Panc1 (cell line): ENCODE data around the gene GRP. TPM values are rescaled to one million over a fixed set of nuclear protein-coding genes. Genes with fewer than 3 reads are reported as not detected.

Experiments used
- ATAC-seq: fragments of 200-7000 bp; cut with Tn5 transposase; 2 replicates; pipeline ENCODE4 v1.9.1; 2020; ENCODE audit warnings: mild to moderate bottlenecking, moderate library complexity
- BruUV-seq: library from RNA; stranded (reverse); fragments of 400-500 nt; replicated peaks from 2 replicates; lab custom pipeline; 2021; lab: Mats Ljungman, UMichigan
- CTCF ChIA-PET: fragments of 300-600 bp; sonication (Branson Sonifier 250); formaldehyde crosslinking; loops from one replicate; lab custom pipeline; 2022; ENCODE audit warnings: antibody characterized with exemption; lab: Charles Lee
- POLR2A ChIA-PET: fragments of 300-600 bp; sonication (Branson Sonifier 250); formaldehyde crosslinking; loops from one replicate; lab custom pipeline; 2022; ENCODE audit warnings: antibody characterized with exemption; lab: Charles Lee
- DNase-seq: peaks from one replicate; pipeline ENCODE4 v3.0.0-alpha.2; 2010; ENCODE audit warnings: low read depth, low spot score
- H3K27ac ChIP-seq: 2 replicates; pipeline ENCODE4 v1.5.1; 2011; ENCODE audit warnings: mild to moderate bottlenecking, low read length, inconsistent platforms
- H3K27me3 ChIP-seq: fragments of 200-500 bp; sonication (Bioruptor generic); 2 replicates; pipeline ENCODE4 v1.6.0; 2014; ENCODE audit warnings: low read length, inconsistent platforms; ENCODE audit not compliant: control insufficient read depth, insufficient read depth
- H3K36me3 ChIP-seq: fragments of 200-500 bp; sonication (Bioruptor generic); 2 replicates; pipeline ENCODE4 v1.5.1; 2014; ENCODE audit warnings: inconsistent platforms, mild to moderate bottlenecking, low read length, moderate library complexity; ENCODE audit not compliant: control insufficient read depth, insufficient read depth
- H3K4me1 ChIP-seq: 2 replicates; pipeline ENCODE4 v1.5.1; 2011; ENCODE audit warnings: inconsistent platforms, mild to moderate bottlenecking, low read length, moderate library complexity; ENCODE audit not compliant: control insufficient read depth, insufficient read depth
- H3K4me3 ChIP-seq, 2 experiments: 2 replicates each; pipeline ENCODE4 v1.5.1; 2011 to 2012; ENCODE audit warnings: low read depth in 2 of 2, low read length in 2 of 2, mild to moderate bottlenecking in 2 of 2, inconsistent platforms in 1 of 2, moderate library complexity in 1 of 2
- H3K9me3 ChIP-seq: fragments of 200-500 bp; sonication (Bioruptor generic); 2 replicates; pipeline ENCODE4 v1.5.1; 2014; ENCODE audit warnings: low read depth, mild to moderate bottlenecking, inconsistent platforms, low read length, moderate library complexity; ENCODE audit not compliant: control insufficient read depth, insufficient read depth
- POLR2AphosphoS5 ChIP-seq: IDR thresholded peaks from 2 replicates; pipeline ENCODE4 v1.6.1; 2012; ENCODE audit warnings: mild to moderate bottlenecking, low read depth, low read length, moderate library complexity
- REST ChIP-seq, 2 experiments: IDR thresholded peaks; 2 replicates each; pipeline ENCODE4 v1.6.1; 2011 to 2012; ENCODE audit warnings: low read depth in 2 of 2, control low read depth in 1 of 2, low read length in 1 of 2, mild to moderate bottlenecking in 1 of 2, moderate library complexity in 1 of 2; ENCODE audit not compliant: insufficient read depth in 1 of 2
- SIN3A ChIP-seq: IDR thresholded peaks from 2 replicates; pipeline ENCODE4 v1.6.1; 2012; ENCODE audit warnings: low read depth, mild to moderate bottlenecking, low read length, moderate library complexity, borderline replicate concordance; ENCODE audit not compliant: insufficient read depth
- TCF7L2 ChIP-seq: IDR thresholded peaks from 2 replicates; pipeline ENCODE4 v1.6.1; 2011; ENCODE audit warnings: mild to moderate bottlenecking, low read depth, low read length, inconsistent platforms
- in situ Hi-C: cut with HindIII; loops from 2 replicates; pipeline ENCODE4 v1.10.0; 2016; ENCODE audit warnings: low sequenced_read_pairs, low pct_unique_long_range_greater_than_20kb
- intact Hi-C: fragments of 100-400 bp; cut with micrococcal nuclease; formaldehyde crosslinking; loops from one replicate; pipeline ENCODE4 v1.10.0; 2022; ENCODE audit not compliant: unreplicated experiment
- total RNA-seq: library from RNA; stranded (reverse); gene quantifications from one replicate; pipeline ENCODE4 v1.2.1, GENCODE V29; 2021; ENCODE audit not compliant: unreplicated experiment
- TF ChIP-seq, protein P1 (sequence below): fragments of 450-650 bp; IDR thresholded peaks from 2 replicates; pipeline ENCODE4 v1.5.1; 2017; ENCODE audit warnings: mild to moderate bottlenecking

The GRP gene
- total RNA-seq, 1 experiment from 2014 or later, result not detected

GRCh38 chr18:59196161-59196725, 23.7 kb upstream of the GRP start:
- POLR2A ChIA-PET, result no interaction called here
- H3K36me3 ChIP-seq, result no peaks in the 10 kb centered on the region
- CTCF ChIA-PET, result interaction anchor here (0.6 kb wide), 1 partner anchor 71 kb away, joined by 7 read pairs; no protein-coding TSS in a partner anchor
- no peak overlapping the region for H3K4me3 ChIP-seq
- no TSS peak for BruUV-seq
- ATAC-seq (no peak), DNase-seq (no peak)
- no peaks in the 10 kb centered on the region for H3K9me3 ChIP-seq
- TF ChIP-seq SIN3A (no peak), TCF7L2 (no peak), POLR2AphosphoS5 (no peak), REST (IDR thresholded peaks at IDR 0.05; ENCODE audit: insufficient read depth in 1 of 2, low read depth in 2 of 2, low read length in 1 of 2) (no peak)
- TF ChIP-seq, protein P1, sequence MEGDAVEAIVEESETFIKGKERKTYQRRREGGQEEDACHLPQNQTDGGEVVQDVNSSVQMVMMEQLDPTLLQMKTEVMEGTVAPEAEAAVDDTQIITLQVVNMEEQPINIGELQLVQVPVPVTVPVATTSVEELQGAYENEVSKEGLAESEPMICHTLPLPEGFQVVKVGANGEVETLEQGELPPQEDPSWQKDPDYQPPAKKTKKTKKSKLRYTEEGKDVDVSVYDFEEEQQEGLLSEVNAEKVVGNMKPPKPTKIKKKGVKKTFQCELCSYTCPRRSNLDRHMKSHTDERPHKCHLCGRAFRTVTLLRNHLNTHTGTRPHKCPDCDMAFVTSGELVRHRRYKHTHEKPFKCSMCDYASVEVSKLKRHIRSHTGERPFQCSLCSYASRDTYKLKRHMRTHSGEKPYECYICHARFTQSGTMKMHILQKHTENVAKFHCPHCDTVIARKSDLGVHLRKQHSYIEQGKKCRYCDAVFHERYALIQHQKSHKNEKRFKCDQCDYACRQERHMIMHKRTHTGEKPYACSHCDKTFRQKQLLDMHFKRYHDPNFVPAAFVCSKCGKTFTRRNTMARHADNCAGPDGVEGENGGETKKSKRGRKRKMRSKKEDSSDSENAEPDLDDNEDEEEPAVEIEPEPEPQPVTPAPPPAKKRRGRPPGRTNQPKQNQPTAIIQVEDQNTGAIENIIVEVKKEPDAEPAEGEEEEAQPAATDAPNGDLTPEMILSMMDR, result no peak
- no peak overlapping the region for H3K27ac ChIP-seq
- H3K4me1 ChIP-seq, result no peaks in the 10 kb centered on the region
- in situ Hi-C loops (no loop called here), intact Hi-C loops (no loop called here)
- H3K27me3 ChIP-seq, result no peaks in the 10 kb centered on the region; the same call in 1 of the 2 replicates

GRCh38 chr18:59197636-59198035, 22.3 kb upstream of the GRP start:
- CTCF ChIA-PET, result no interaction called here
- ATAC-seq, result no peak
- in situ Hi-C loops, result no loop called here

More at GRCh38 chr18:59197636-59198035, 22.3 kb upstream of the GRP start:
- no peaks in the 10 kb centered on the region for H3K9me3 ChIP-seq
- H3K4me3 ChIP-seq, result no peak overlapping the region
- H3K36me3 ChIP-seq, result no peaks in the 10 kb centered on the region
- no peak for TF ChIP-seq POLR2AphosphoS5
- no peak for TF ChIP-seq TCF7L2
- no peak for TF ChIP-seq REST (IDR thresholded peaks at IDR 0.05; ENCODE audit: insufficient read depth in 1 of 2, low read depth in 2 of 2, low read length in 1 of 2)
- TF ChIP-seq, protein P1, result no peak
- no peak for TF ChIP-seq SIN3A
- intact Hi-C loops, result no loop called here
- no peaks in the 10 kb centered on the region; the same call in 1 of the 2 replicates for H3K27me3 ChIP-seq
- no peaks in the 10 kb centered on the region for H3K4me1 ChIP-seq
- POLR2A ChIA-PET, result no interaction called here
- no peak for DNase-seq
- no peak overlapping the region for H3K27ac ChIP-seq
- BruUV-seq, result no TSS peak
